HepG2 (cell line): ENCODE measurements around the gene LYRM1. TPM values are rescaled to one million over a fixed set of nuclear protein-coding genes. Genes with fewer than 3 reads are reported as not detected.
A peak's percentile ranks its signal among the peaks of the same experiment; 100 is the strongest.

ENCODE experiments used
- ASH2L ChIP-seq: fragments of 300-600, 200-600 bp; sonication (generic); IDR thresholded peaks from 2 replicates; pipeline ENCODE4 v1.7.0; 2017; ENCODE audit warnings: low read depth, mild to moderate bottlenecking, moderate library complexity, mixed read lengths, low read length; ENCODE audit not compliant: insufficient read length
- EP300 ChIP-seq, 3 experiments: sonication (generic) in 1 of 3; formaldehyde crosslinking in 1 of 3; IDR thresholded peaks; 2 replicates each; pipeline versions ENCODE4 v1.5.1 to v1.6.1; 2011 to 2020; ENCODE audit warnings: low read depth in 2 of 3, low read length in 2 of 3, borderline replicate concordance in 1 of 3, improper control_type of control experiment in 1 of 3, mild to moderate bottlenecking in 1 of 3, missing genetic modification reagents in 1 of 3, moderate library complexity in 1 of 3
- ETV6 ChIP-seq: sonication (generic); formaldehyde crosslinking; conservative IDR thresholded peaks from 2 replicates; pipeline ENCODE4 v1.4.0; 2020; ENCODE audit warnings: missing genetic modification reagents
- HOMEZ ChIP-seq: IDR thresholded peaks from 2 replicates; pipeline ENCODE4 v1.6.1; 2016; ENCODE audit warnings: low read depth
- MED1 ChIP-seq: sonication (generic); formaldehyde crosslinking; IDR thresholded peaks from 2 replicates; pipeline ENCODE4 v1.4.0; 2020; ENCODE audit warnings: missing genetic modification reagents
- RFX3 ChIP-seq: IDR thresholded peaks from 2 replicates; pipeline ENCODE4 v1.6.1; 2016; ENCODE audit warnings: missing biosample characterization, missing genetic modification reagents
- TBL1XR1 ChIP-seq: fragments of 150-350 bp; IDR thresholded peaks from 2 replicates; pipeline ENCODE4 v1.6.1; 2014; ENCODE audit warnings: borderline replicate concordance, low read length; ENCODE audit not compliant: partially characterized antibody
- ZFP36L1 ChIP-seq: sonication (generic); formaldehyde crosslinking; IDR thresholded peaks from 2 replicates; pipeline ENCODE4 v1.8.0; 2022; ENCODE audit warnings: mild to moderate bottlenecking, missing genetic modification reagents, moderate library complexity
- ZNF318 ChIP-seq: sonication (generic); formaldehyde crosslinking; IDR thresholded peaks from 2 replicates; pipeline ENCODE4 v1.4.0; 2020; ENCODE audit warnings: mild to moderate bottlenecking, missing genetic modification reagents
- ZNF800 ChIP-seq: sonication (generic); formaldehyde crosslinking; IDR thresholded peaks from 2 replicates; pipeline ENCODE4 v1.4.0; 2020; ENCODE audit warnings: missing genetic modification reagents
- polyA plus RNA-seq, 8 experiments: library from polyadenylated mRNA; depleted of rRNA in 3 of 8; stranded (reverse) in 7 of 8; unstranded in 1 of 8; fragments of >200 nt; fragmentation: Illumina TruSeq in 4 of 8; extraction: Trizol in 4 of 8; gene quantifications; 2 replicates each; pipeline versions ENCODE4 v1.2.1 to v1.2.3, GENCODE V29; 2011 to 2016; ENCODE audit warnings: low read depth in 4 of 8, missing spikeins in 1 of 8, mixed read lengths in 1 of 8; ENCODE audit not compliant: insufficient read depth in 1 of 8
- total RNA-seq, 5 experiments: library from RNA; depleted of rRNA; stranded (reverse); fragments of >200 nt; fragmentation: Illumina TruSeq; extraction: Trizol; gene quantifications; 2 replicates each; pipeline ENCODE4 v1.2.3, GENCODE V29; 2016; ENCODE audit warnings: low read depth in 1 of 5

Gene LYRM1
- total and polyA plus RNA-seq, 2 of the 13 experiments (the other 11 are each of a cell fraction or from before 2014, with no cell fraction given): 59.2 to 82.6 TPM

- 0 out of 4 replicates have a peak, but pooled peaks of 1 of the 2 experiments have one; percentile 3 for TF ChIP-seq EP300 (IDR thresholded peaks at IDR 0.05; ENCODE audit: low read depth in 2 of 2, low read length in 2 of 2)
- TF ChIP-seq EP300 (CRISPR knock-in tag; IDR thresholded peaks at IDR 0.05; ENCODE audit: borderline replicate concordance): no peak
- no peak for TF ChIP-seq HOMEZ
- TF ChIP-seq ZNF318: no peak
- TF ChIP-seq RFX3 (CRISPR knock-in tag): no peak
- TF ChIP-seq ASH2L: peak; percentile 22
- no peak for TF ChIP-seq ZFP36L1 (CRISPR knock-in tag)
- TF ChIP-seq ZNF800 (CRISPR knock-in tag): no peak
- peak; percentile 15; the same call in 1 of the 2 replicates for TF ChIP-seq MED1 (CRISPR knock-in tag)
- TF ChIP-seq ETV6 (CRISPR knock-in tag): no peak
- no peak for TF ChIP-seq TBL1XR1
- TF ChIP-seq, all 625 proteins: peak for 19
These were observed 19.6 kb upstream of the LYRM1 start (continued) for GRCh38 chr16:20880867-20881502.
